HCT116 (cell line): ENCODE data around the gene HRG. TPM values are rescaled to one million over a fixed set of nuclear protein-coding genes. Genes with fewer than 3 reads are reported as not detected.

ENCODE experiments used
- ATAC-seq: fragments of 200-7000 bp; cut with Tn5 transposase; 2 replicates; pipeline ENCODE4 v1.9.1; 2020; ENCODE audit warnings: mild to moderate bottlenecking, moderate library complexity
- BruUV-seq: library from RNA; stranded (reverse); fragments of 400-500 nt; replicated peaks from 2 replicates; lab custom pipeline; 2021; lab: Mats Ljungman, UMichigan
- CTCF ChIA-PET: fragments of 300-600 bp; sonication (Branson Sonifier 250); formaldehyde crosslinking; loops from one replicate; lab custom pipeline; 2021; ENCODE audit warnings: antibody characterized with exemption; lab: Charles Lee
- POLR2A ChIA-PET: fragments of 300-600, 350-600 bp; sonication (Branson Sonifier 250); formaldehyde crosslinking; loops from one replicate; lab custom pipeline; 2021; ENCODE audit warnings: antibody characterized with exemption; lab: Charles Lee
- RAD21 ChIA-PET, 2 experiments: fragments of 300-600 bp; sonication (Branson Sonifier 250); formaldehyde crosslinking; loops; one replicate each; lab custom pipeline; 2023; ENCODE audit warnings: low total read pairs in 2 of 2; ENCODE audit not compliant: uncharacterized antibody in 2 of 2, unreplicated experiment in 2 of 2, low non-redundant PET in 1 of 2; lab: Charles Lee
- DNase-seq: peaks from one replicate; pipeline ENCODE4 v3.0.0-alpha.2; 2010; ENCODE audit warnings: low read depth, low spot score
- H2AFZ ChIP-seq: fragments of 200-600 bp; shearing (Covaris generic), sonication (generic); 2 replicates; pipeline ENCODE4 v1.6.1; 2017; ENCODE audit warnings: low read depth, mixed run types, mixed read lengths, antibody characterized with exemption, low read length; ENCODE audit not compliant: poor library complexity, severe bottlenecking
- H3K27ac ChIP-seq: 2 replicates; pipeline ENCODE4 v1.5.1; 2012; ENCODE audit warnings: low read depth, low read length
- H3K27me3 ChIP-seq: fragments of 200-600 bp; sonication (generic); 2 replicates; pipeline ENCODE4 v1.6.1; 2016; ENCODE audit warnings: mixed run types, low read length, mixed read lengths; ENCODE audit not compliant: insufficient read depth
- H3K36me3 ChIP-seq, 2 experiments: fragments of 200-500 bp in 1 of 2; fragments of 200-600 bp in 1 of 2; sonication (Bioruptor generic) in 1 of 2; sonication (generic) in 1 of 2; 2 replicates each; pipeline versions ENCODE4 v1.5.1 to v1.6.1; 2014 to 2016; ENCODE audit warnings: low read length in 2 of 2, inconsistent platforms in 1 of 2, mixed read lengths in 1 of 2, mixed run types in 1 of 2; ENCODE audit not compliant: insufficient read depth in 2 of 2, control insufficient read depth in 1 of 2
- H3K4me1 ChIP-seq, 2 experiments: fragments of 200-600 bp in 1 of 2; sonication (generic) in 1 of 2; 2 replicates each; pipeline versions ENCODE4 v1.5.1 to v1.6.1; 2012 to 2017; ENCODE audit warnings: low read length in 2 of 2, inconsistent platforms in 1 of 2, mild to moderate bottlenecking in 1 of 2, mixed read lengths in 1 of 2, mixed run types in 1 of 2, moderate library complexity in 1 of 2; ENCODE audit not compliant: insufficient read depth in 2 of 2, control insufficient read depth in 1 of 2
- H3K4me2 ChIP-seq: fragments of 200-600 bp; sonication (generic); 2 replicates; pipeline ENCODE4 v1.6.1; 2017; ENCODE audit warnings: mixed run types, low read length, mixed read lengths
- H3K4me3 ChIP-seq, 2 experiments: fragments of 200-600 bp in 1 of 2; sonication (generic) in 1 of 2; replicated peaks in 1 of 2; 2 replicates each; pipeline ENCODE4 v1.5.1; 2011 to 2016; ENCODE audit warnings: low read length in 2 of 2, control low read depth in 1 of 2, low read depth in 1 of 2, mild to moderate bottlenecking in 1 of 2, mixed read lengths in 1 of 2, mixed run types in 1 of 2
- H3K79me2 ChIP-seq: fragments of 200-600 bp; sonication (generic); 2 replicates; pipeline ENCODE4 v1.6.1; 2017; ENCODE audit warnings: mild to moderate bottlenecking, mixed run types, low read length, moderate library complexity, mixed read lengths; ENCODE audit not compliant: insufficient read depth
- H3K9ac ChIP-seq: fragments of 200-600 bp; sonication (generic); 2 replicates; pipeline ENCODE4 v1.6.1; 2016; ENCODE audit warnings: low read length, mixed read lengths
- H3K9me2 ChIP-seq: fragments of 200-600 bp; sonication (generic), shearing (Covaris generic); 2 replicates; pipeline ENCODE4 v1.6.1; 2017; ENCODE audit warnings: mixed run types, mild to moderate bottlenecking, moderate library complexity; ENCODE audit not compliant: insufficient read depth
- H3K9me3 ChIP-seq, 2 experiments: fragments of 200-500 bp in 1 of 2; fragments of 200-600 bp in 1 of 2; sonication (Bioruptor generic) in 1 of 2; sonication (generic) in 1 of 2; 2 replicates each; pipeline ENCODE4 v1.6.1; 2014 to 2017; ENCODE audit warnings: low read length in 2 of 2, mixed read lengths in 2 of 2, inconsistent platforms in 1 of 2, low read depth in 1 of 2, mild to moderate bottlenecking in 1 of 2, mixed run types in 1 of 2, moderate library complexity in 1 of 2; ENCODE audit not compliant: control insufficient read depth in 1 of 2, insufficient read depth in 1 of 2
- H4K20me1 ChIP-seq: fragments of 200-600 bp; sonication (generic), shearing (Covaris generic); 2 replicates; pipeline ENCODE4 v1.6.1; 2017; ENCODE audit warnings: mixed run types, mild to moderate bottlenecking, moderate library complexity; ENCODE audit not compliant: insufficient read depth
- ATF3 ChIP-seq: IDR thresholded peaks from 2 replicates; pipeline ENCODE4 v1.6.1; 2012
- CBX3 ChIP-seq: IDR thresholded peaks from 2 replicates; pipeline ENCODE4 v1.6.1; 2012; ENCODE audit warnings: low read depth
- CEBPB ChIP-seq: IDR thresholded peaks from 2 replicates; pipeline ENCODE4 v1.6.1; 2012; ENCODE audit warnings: low read depth
- CTCF ChIP-seq, 3 experiments: fragments of 200-600 bp in 1 of 3; sonication (generic) in 1 of 3; IDR thresholded peaks in 2 of 3; conservative IDR thresholded peaks in 1 of 3; 2 replicates each; pipeline ENCODE4 v1.5.1; 2012 to 2017; ENCODE audit warnings: low read depth in 2 of 3, low read length in 2 of 3, antibody characterized with exemption in 1 of 3, borderline replicate concordance in 1 of 3, control low read depth in 1 of 3, mild to moderate bottlenecking in 1 of 3, mixed read lengths in 1 of 3, mixed run types in 1 of 3, moderate library complexity in 1 of 3; ENCODE audit not compliant: insufficient read depth in 1 of 3
- EGR1 ChIP-seq: IDR thresholded peaks from 2 replicates; pipeline ENCODE4 v1.6.1; 2012; ENCODE audit warnings: low read depth
- EZH2 ChIP-seq: fragments of 200-600 bp; sonication (generic); IDR thresholded peaks from 2 replicates; pipeline ENCODE4 v1.6.1; 2017; ENCODE audit warnings: antibody characterized with exemption, mixed run types
- EZH2phosphoT487 ChIP-seq: fragments of 200-600 bp; IDR thresholded peaks from 2 replicates; pipeline ENCODE4 v1.6.1; 2018; ENCODE audit warnings: antibody characterized with exemption, borderline replicate concordance
- FOSL1 ChIP-seq: IDR thresholded peaks from 2 replicates; pipeline ENCODE4 v1.6.1; 2012; ENCODE audit warnings: low read depth
- JUND ChIP-seq: IDR thresholded peaks from 2 replicates; pipeline ENCODE4 v1.6.1; 2012
- POLR2AphosphoS5 ChIP-seq: IDR thresholded peaks from 2 replicates; pipeline ENCODE4 v1.6.1; 2011; ENCODE audit warnings: mild to moderate bottlenecking, low read depth, low read length, moderate library complexity
- RAD21 ChIP-seq: IDR thresholded peaks from 2 replicates; pipeline ENCODE4 v1.6.1; 2012; ENCODE audit warnings: low read depth, mild to moderate bottlenecking
- SIN3A ChIP-seq: IDR thresholded peaks from 2 replicates; pipeline ENCODE4 v1.6.1; 2012; ENCODE audit warnings: low read depth
- SP1 ChIP-seq: IDR thresholded peaks from 2 replicates; pipeline ENCODE4 v1.6.1; 2012; ENCODE audit warnings: low read depth
- TCF7L2 ChIP-seq: IDR thresholded peaks from 2 replicates; pipeline ENCODE4 v1.7.0; 2011; ENCODE audit warnings: borderline replicate concordance, inconsistent platforms; ENCODE audit not compliant: insufficient read depth, insufficient read length; ENCODE audit errors: extremely low read depth
- ZFX ChIP-seq: fragments of 450-650 bp; IDR thresholded peaks from 2 replicates; pipeline ENCODE4 v1.6.1; 2017
- ZNF274 ChIP-seq: fragments of 200-500 bp; sonication (Bioruptor generic); IDR thresholded peaks from 2 replicates; pipeline ENCODE4 v1.6.1; 2014; ENCODE audit warnings: mild to moderate bottlenecking, low read depth, low read length, inconsistent platforms
- intact Hi-C: fragments of 100-400 bp; cut with micrococcal nuclease; formaldehyde crosslinking; loops from 2 replicates; pipeline ENCODE4 v1.10.0; 2022
- total RNA-seq: library from RNA; stranded (reverse); gene quantifications from one replicate; pipeline ENCODE4 v1.2.1, GENCODE V29; 2021; ENCODE audit not compliant: unreplicated experiment

Gene HRG
- total RNA-seq, 1 experiment from 2014 or later: 0.42 TPM

DNA sequence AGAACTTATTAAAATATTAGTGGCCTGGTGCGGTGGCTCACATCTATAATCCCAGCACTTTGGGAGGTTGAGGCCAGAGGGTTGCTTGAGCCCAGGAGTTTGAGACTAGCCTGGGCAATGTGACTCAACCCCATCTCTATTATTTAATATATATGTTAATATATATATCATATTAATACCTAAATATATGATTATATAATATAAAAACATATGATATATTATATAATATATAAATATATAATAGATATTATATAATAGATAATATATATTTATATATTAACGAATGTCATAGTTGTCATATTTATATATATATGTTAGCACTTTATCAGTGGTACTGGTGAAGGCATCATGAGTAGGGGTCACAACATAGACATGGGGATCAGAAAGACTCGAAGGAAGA lies 5.2 kb downstream of the HRG start:
- ChIA-PET CTCF (no interaction called here), POLR2A (no interaction called here), RAD21 (no interaction called here)
- ATAC-seq: no peak
- no peaks in the 10 kb centered on the region for H3K9me2 ChIP-seq
- H3K9me3 ChIP-seq: no peaks in the 10 kb centered on the region
- no TSS peak for BruUV-seq
- H3K4me1 ChIP-seq: peaks cover 5 to 20% of the 10 kb centered on the region in 2 experiments; a peak in 3 of 4 replicates
- intact Hi-C loops: no loop called here
- no peak overlapping the region for H3K9ac ChIP-seq
- no peak for TF ChIP-seq CBX3
- no peak for TF ChIP-seq SIN3A
- TF ChIP-seq EZH2phosphoT487: no peak
- no peak overlapping the region for H2AFZ ChIP-seq
- H3K79me2 ChIP-seq: no peaks in the 10 kb centered on the region
- H3K36me3 ChIP-seq: no peaks in the 10 kb centered on the region
- no peaks in the 10 kb centered on the region for H4K20me1 ChIP-seq
- H3K4me2 ChIP-seq: no peak overlapping the region
- DNase-seq: no peak
- H3K27me3 ChIP-seq: peaks cover 12% of the 10 kb centered on the region; the same call in 1 of the 2 replicates
- no peak overlapping the region for H3K4me3 ChIP-seq
- H3K27ac ChIP-seq: no peak overlapping the region

DNA sequence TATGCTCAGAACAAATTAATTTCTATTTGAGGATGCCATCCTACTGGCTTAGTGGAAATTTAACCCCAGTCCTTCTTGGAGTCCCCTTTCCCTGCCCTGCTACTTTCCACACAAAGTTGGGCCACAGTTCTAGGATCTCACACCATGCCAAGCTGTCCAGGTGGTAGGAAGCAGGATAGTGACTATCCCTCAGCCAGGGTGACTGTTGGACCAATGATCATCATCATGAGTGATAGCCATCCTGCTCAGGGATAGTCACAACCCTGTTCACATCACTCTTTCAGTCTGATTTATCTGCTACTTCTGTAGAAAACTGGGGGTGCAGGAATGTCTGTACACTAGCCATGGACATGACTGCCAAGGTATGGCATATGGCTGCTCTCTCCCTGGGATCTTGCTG lies 12.8 kb downstream of the HRG start:
- H3K79me2 ChIP-seq: no peaks in the 10 kb centered on the region
- no peaks in the 10 kb centered on the region for H3K9me2 ChIP-seq
- ChIA-PET RAD21 (no interaction called here), CTCF (no interaction called here), POLR2A (no interaction called here)
- no peak overlapping the region for H2AFZ ChIP-seq
- H3K27ac ChIP-seq: no peak overlapping the region
- H3K27me3 ChIP-seq: peaks cover 15% of the 10 kb centered on the region; the same call in 1 of the 2 replicates
- no peaks in the 10 kb centered on the region for H3K4me1 ChIP-seq
- no peak overlapping the region for H3K9ac ChIP-seq
- DNase-seq (no peak), ATAC-seq (no peak)
- no TSS peak for BruUV-seq
- no peak overlapping the region for H3K4me3 ChIP-seq
- no peaks in the 10 kb centered on the region for H3K36me3 ChIP-seq
- no peak overlapping the region for H3K4me2 ChIP-seq
- no peaks in the 10 kb centered on the region for H3K9me3 ChIP-seq
- intact Hi-C loops: no loop called here
- TF ChIP-seq ATF3: no peak
- no peak for TF ChIP-seq SP1
- no peak for TF ChIP-seq CTCF (IDR thresholded peaks at IDR 0.05 in 2 of 3, conservative IDR thresholded peaks at IDR 0.05 in 1 of 3; ENCODE audit: borderline replicate concordance in 1 of 3, insufficient read depth in 1 of 3, low read depth in 2 of 3, low read length in 2 of 3)
- no peak for TF ChIP-seq EZH2
- TF ChIP-seq POLR2AphosphoS5: no peak
- TF ChIP-seq RAD21: no peak
- TF ChIP-seq EGR1: no peak
- no peak for TF ChIP-seq SIN3A
- TF ChIP-seq ZFX: no peak
- TF ChIP-seq ZNF274: no peak
- no peak for TF ChIP-seq JUND
- no peak for TF ChIP-seq FOSL1
- TF ChIP-seq CEBPB: no peak
- TF ChIP-seq TCF7L2: no peak
- TF ChIP-seq, all 23 proteins: peak for 0
- H4K20me1 ChIP-seq: no peaks in the 10 kb centered on the region
